Smooth muscle cell (in vitro differentiated cells): ENCODE data around the gene JAML. TPM values are rescaled to one million over a fixed set of nuclear protein-coding genes. Genes with fewer than 3 reads are reported as not detected.

ENCODE experiments used
- DNase-seq: peaks from one replicate; lab custom pipeline; 2025; ENCODE audit not compliant: unreplicated experiment; lab: John Stamatoyannopoulos, UW
- H2AFZ ChIP-seq: fragments of 200-600 bp; sonication (generic); 2 replicates; pipeline ENCODE4 v1.6.0; 2016; ENCODE audit warnings: antibody characterized with exemption, low read depth, mild to moderate bottlenecking
- H3F3A ChIP-seq: fragments of 200-600 bp; sonication (generic); 2 replicates; pipeline ENCODE4 v1.6.0; 2017; ENCODE audit warnings: antibody characterized with exemption, low read depth
- H3K27ac ChIP-seq: fragments of 200-600 bp; sonication (generic); 2 replicates; pipeline ENCODE4 v1.5.1; 2016; ENCODE audit warnings: low read depth, mild to moderate bottlenecking
- H3K27me3 ChIP-seq: fragments of 200-600 bp; sonication (generic); 2 replicates; pipeline ENCODE4 v1.6.1; 2016; ENCODE audit warnings: low read depth, mild to moderate bottlenecking
- H3K36me3 ChIP-seq: fragments of 200-600 bp; sonication (generic); 2 replicates; pipeline ENCODE4 v1.5.1; 2016; ENCODE audit warnings: low read depth
- H3K4me1 ChIP-seq: fragments of 200-600 bp; sonication (generic); 2 replicates; pipeline ENCODE4 v1.5.1; 2016; ENCODE audit warnings: low read depth
- H3K4me2 ChIP-seq: fragments of 200-600 bp; sonication (generic); 2 replicates; pipeline ENCODE4 v1.6.0; 2016; ENCODE audit warnings: mild to moderate bottlenecking
- H3K4me3 ChIP-seq: fragments of 200-600 bp; sonication (generic); 2 replicates; pipeline ENCODE4 v1.5.1; 2016; ENCODE audit warnings: mild to moderate bottlenecking
- H3K79me2 ChIP-seq: fragments of 200-600 bp; sonication (generic); 2 replicates; pipeline ENCODE4 v1.6.0; 2016; ENCODE audit warnings: low read depth, mild to moderate bottlenecking
- H3K9ac ChIP-seq: fragments of 200-600 bp; sonication (generic); 2 replicates; pipeline ENCODE4 v1.6.0; 2016; ENCODE audit warnings: low read depth
- H3K9me3 ChIP-seq: fragments of 200-600 bp; sonication (generic); replicated peaks from 2 replicates; pipeline ENCODE4 v1.5.1; 2016; ENCODE audit warnings: low read depth
- H4K20me1 ChIP-seq: fragments of 200-600 bp; sonication (generic); 2 replicates; pipeline ENCODE4 v1.6.0; 2016; ENCODE audit warnings: low read depth
- WGBS: methylation state at CpG from one replicate; pipeline ENCODE4 v1.1.7; 2016; ENCODE audit warnings: low lambda C conversion rate; 5-methylcytosine and 5-hydroxymethylcytosine counted together
- polyA plus RNA-seq: library from polyadenylated mRNA; unstranded; fragments of >200 nt; fragmentation: Nextera tagmentation; extraction: Ambion mirVana; gene quantifications from 2 replicates; pipeline ENCODE4 v1.2.1, GENCODE V29; 2016
- total RNA-seq: library from RNA; depleted of rRNA; stranded (reverse); fragments of >200 nt; gene quantifications from 2 replicates; pipeline ENCODE4 v1.2.3, GENCODE V29; 2014
- TF ChIP-seq, protein P1 (sequence below): fragments of 200-600 bp; sonication (generic); IDR thresholded peaks from 2 replicates; pipeline ENCODE4 v1.5.1; 2017; ENCODE audit warnings: borderline replicate concordance, mild to moderate bottlenecking, antibody characterized with exemption; ENCODE audit not compliant: insufficient read depth, poor library complexity, severe bottlenecking

JAML gene
- total and polyA plus RNA-seq, 2 experiments from 2014 or later: not detected

DNA sequence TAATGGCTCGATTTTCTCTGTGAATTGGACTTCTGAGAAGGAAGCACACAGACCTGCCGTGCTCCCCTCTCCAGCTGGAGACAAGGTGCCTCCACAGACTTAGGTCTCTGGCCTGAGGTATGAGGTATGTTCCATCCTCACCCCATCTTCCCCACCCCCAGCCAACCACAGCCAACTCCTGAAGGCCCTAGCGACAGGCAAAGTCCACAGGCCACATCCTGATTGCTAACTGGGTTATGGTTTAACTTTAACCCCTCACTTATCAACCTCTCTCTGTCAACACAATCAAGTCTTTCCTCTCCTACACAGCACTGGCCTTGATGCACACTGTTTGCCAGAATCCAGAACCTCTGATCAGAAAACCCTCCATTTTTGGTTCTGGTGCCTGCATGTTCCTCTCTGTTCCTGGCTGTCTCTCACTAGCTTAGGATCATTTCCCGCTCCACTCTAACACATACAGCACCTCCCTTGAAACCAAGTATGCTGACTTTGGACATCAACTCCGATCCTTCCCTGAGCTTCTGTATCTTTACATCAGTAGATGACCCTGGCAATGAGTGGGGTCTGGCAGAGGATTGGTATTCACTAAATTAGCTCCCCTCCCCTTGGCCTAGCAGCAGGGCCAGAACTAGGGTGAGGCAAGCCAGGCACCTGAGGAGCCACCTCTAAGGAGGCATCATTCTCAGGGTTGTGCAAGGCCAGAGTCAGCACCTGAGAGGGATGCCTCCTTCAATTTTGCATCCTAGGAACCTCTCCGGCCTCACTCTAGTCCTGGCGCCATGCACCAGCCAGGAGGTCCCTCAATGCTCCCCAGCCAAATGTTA, 22.0 kb downstream of the JAML start:
- H3K27me3 ChIP-seq: peaks cover 44% of the 10 kb centered on the region
- H3K36me3 ChIP-seq: no peaks in the 10 kb centered on the region
- no peaks in the 10 kb centered on the region for H3F3A ChIP-seq
- H3K79me2 ChIP-seq: no peaks in the 10 kb centered on the region
- no peak for DNase-seq
- H3K9me3 ChIP-seq: no peaks in the 10 kb centered on the region
- H3K4me2 ChIP-seq: no peak overlapping the region
- no peak overlapping the region for H3K9ac ChIP-seq
- H3K4me3 ChIP-seq: no peak overlapping the region
- no peak overlapping the region for H3K27ac ChIP-seq
- TF ChIP-seq, protein P1, sequence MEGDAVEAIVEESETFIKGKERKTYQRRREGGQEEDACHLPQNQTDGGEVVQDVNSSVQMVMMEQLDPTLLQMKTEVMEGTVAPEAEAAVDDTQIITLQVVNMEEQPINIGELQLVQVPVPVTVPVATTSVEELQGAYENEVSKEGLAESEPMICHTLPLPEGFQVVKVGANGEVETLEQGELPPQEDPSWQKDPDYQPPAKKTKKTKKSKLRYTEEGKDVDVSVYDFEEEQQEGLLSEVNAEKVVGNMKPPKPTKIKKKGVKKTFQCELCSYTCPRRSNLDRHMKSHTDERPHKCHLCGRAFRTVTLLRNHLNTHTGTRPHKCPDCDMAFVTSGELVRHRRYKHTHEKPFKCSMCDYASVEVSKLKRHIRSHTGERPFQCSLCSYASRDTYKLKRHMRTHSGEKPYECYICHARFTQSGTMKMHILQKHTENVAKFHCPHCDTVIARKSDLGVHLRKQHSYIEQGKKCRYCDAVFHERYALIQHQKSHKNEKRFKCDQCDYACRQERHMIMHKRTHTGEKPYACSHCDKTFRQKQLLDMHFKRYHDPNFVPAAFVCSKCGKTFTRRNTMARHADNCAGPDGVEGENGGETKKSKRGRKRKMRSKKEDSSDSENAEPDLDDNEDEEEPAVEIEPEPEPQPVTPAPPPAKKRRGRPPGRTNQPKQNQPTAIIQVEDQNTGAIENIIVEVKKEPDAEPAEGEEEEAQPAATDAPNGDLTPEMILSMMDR: no peak
- H4K20me1 ChIP-seq: no peaks in the 10 kb centered on the region
- H3K4me1 ChIP-seq: no peaks in the 10 kb centered on the region
- H2AFZ ChIP-seq: no peak overlapping the region
- 87% methylated on average over 7 of the region's 7 CpGs for WGBS

DNA sequence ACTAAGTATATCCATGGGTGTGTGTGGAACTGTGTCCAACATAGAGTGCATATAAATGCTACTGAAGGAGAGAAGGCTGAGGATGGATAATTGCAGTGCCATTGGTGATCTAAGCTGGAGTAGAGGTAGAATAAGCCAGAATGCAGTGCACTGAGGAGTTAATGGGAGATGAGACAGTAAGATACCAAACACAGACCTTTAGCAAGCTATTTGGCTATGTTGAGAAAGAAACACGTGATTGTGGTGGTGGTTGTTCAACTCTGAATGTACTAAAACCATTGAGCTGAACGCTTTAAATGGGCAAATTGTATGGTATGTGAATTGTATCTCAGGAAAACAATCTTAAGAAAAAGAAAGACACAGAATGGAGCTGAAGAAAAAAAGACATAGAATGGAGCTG, 22.8 kb downstream of the JAML start:
- no peak for DNase-seq
- no peak overlapping the region for H3K9ac ChIP-seq
- H3K27me3 ChIP-seq: peaks cover 51% of the 10 kb centered on the region
- H3K36me3 ChIP-seq: no peaks in the 10 kb centered on the region
- TF ChIP-seq, protein P1: no peak
- no peak overlapping the region for H2AFZ ChIP-seq
- WGBS: 94% methylated on average over 2 of the region's 2 CpGs
- no peaks in the 10 kb centered on the region for H4K20me1 ChIP-seq
- no peak overlapping the region for H3K4me3 ChIP-seq
- H3K79me2 ChIP-seq: no peaks in the 10 kb centered on the region
- H3K27ac ChIP-seq: no peak overlapping the region
- no peak overlapping the region for H3K4me2 ChIP-seq
- no peaks in the 10 kb centered on the region for H3F3A ChIP-seq
- no peaks in the 10 kb centered on the region for H3K4me1 ChIP-seq
- no peaks in the 10 kb centered on the region for H3K9me3 ChIP-seq

DNA sequence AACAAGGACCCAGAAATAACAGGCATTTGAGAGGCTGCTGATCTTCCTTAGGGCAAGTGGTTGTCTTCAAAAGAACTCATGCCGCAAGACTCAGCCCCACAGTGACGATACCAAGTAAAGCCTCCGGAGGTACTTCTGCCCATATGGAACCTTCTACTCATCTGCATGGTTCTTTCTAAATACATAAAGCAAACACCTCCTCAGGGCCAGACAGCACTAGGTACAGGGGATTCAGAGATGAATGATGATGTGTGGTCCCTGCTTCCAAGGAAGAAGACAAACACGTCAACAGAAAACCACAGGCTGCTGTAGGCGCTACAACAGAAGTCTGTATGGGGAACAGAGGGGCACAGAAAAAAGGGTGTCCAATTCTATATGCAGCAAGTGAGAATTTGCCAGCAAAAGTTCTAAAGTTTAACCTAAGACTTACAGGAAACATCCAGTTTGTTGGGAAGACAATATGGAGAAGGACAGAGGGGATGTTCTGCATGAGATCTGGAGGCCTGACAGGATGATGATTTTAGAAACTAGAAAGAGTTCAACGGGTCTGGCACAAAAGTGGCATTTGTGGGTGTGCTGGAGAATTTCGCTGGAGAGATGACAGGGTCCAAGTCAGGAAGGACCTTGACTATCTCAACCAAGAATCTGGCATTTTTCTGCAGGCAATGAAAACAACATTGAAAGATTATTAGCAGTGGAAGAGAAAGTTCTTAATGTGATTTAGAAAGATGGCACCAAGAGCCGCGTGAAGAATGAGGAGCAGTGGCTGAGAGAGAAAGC, 23.7 kb downstream of the JAML start:
- Histone ChIP-seq H3K36me3 (no peaks in the 10 kb centered on the region), H3K4me2 (no peak overlapping the region), H3K27ac (no peak overlapping the region), H3K27me3 (peaks cover 47% of the 10 kb centered on the region), H4K20me1 (no peaks in the 10 kb centered on the region), H3K4me3 (no peak overlapping the region), H3K4me1 (no peaks in the 10 kb centered on the region), H2AFZ (no peak overlapping the region), H3F3A (no peaks in the 10 kb centered on the region), H3K9me3 (no peaks in the 10 kb centered on the region), H3K79me2 (no peaks in the 10 kb centered on the region), H3K9ac (no peak overlapping the region)
- no peak for DNase-seq
- WGBS: 89% methylated on average over 9 of the region's 9 CpGs
- TF ChIP-seq, protein P1: no peak
